ENCODE results near the gene GRM4.

DNA sequence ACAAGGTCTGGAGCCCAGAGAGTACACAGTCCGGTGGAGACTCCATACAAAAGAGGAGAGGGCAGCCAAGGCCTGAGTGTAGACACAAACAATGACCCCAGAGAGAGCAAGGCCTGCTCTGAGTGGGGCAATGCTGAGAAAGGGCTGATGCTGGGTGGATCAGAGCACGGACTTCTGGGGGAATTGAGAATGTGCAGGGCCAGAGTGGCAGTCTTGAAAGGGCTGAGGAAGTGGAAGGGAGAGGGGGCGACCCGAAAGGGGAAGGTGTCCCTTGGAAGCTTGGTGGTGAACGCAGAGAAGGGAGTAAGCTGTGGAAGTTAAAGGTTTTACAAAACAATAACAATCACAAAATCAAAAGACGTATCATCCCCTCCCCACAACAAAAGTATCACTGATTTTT is 12.0 kb upstream of the GRM4 start:
- TF ChIP-seq CTCF (IDR thresholded peaks at IDR 0.05) (no peak), EZH2phosphoT487 (IDR thresholded peaks at IDR 0.05) (no peak)
